Activated naive CD4-positive, alpha-beta T cell treated with Interleukin-2 at 50 U/mL for 16 hours (primary cell): ENCODE measurements around the gene BRI3BP.
"Not testable (repeated sequence)": the region's sequence is repeated elsewhere in the genome, so short reads cannot be mapped to it uniquely, and the experiment has no call there.

ENCODE experiments used
- DNase-seq: peaks from one replicate; pipeline ENCODE4 v3.0.0-alpha.2; 2020

The BRI3BP gene

DNA sequence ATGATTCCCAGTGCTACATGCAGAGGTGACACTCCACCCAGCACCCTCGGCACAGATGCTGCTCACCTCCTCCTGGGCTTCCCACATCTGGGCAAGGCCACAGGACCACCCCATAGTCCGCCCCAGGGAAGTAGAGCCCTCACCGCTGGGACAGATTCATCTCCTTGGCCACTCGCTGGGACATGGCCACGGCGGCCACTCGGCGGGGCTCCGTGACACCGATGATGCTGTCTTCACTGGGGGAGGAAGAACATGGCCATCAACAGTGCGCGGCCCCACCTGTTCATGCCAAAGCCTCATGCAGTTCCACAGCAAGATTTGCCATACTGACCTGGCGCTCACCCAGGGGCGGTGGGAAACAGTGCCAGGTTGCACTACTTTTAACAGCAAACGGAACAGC, 18.2 kb upstream of the BRI3BP start:
- no peak for DNase-seq

DNA sequence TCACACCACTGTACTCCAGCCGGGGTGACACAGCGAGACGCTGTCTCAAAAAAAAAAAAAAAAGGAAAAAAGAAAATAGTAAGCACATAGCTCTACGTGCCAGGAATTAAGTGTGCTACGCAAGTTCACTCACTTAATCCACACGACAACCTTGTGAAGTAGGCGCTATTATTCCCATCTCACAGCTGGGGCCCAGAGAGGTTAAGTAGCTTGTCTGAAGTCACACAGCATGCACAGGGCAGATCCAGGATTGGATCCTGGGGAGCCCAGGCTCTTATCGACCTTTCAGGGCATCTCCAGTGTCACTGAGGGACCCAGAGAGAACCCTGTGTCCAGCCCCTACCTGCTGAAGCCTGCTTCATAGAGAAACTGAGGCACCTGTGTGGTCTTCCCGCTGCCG, 16.4 kb upstream of the BRI3BP start:
- DNase-seq = no peak

DNA sequence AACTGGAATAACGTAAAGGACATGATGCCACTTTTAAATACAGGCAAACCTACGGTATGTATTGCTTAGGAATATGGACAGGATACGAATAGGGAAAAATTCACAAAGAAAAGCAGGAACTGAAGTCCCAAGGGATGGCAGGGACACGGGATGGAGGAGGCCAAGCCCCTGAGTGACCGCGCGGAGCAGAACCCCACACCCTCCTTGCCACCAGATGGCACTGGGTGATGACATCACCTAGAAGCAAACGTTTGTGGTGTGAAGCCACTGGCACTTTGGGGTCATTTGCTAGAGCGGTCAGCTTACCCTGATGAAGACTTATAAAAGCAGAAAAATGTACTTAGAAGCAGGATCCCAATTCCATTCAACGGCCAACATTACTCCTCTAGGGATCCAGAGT, 13.9 kb upstream of the BRI3BP start:
- DNase-seq = no peak

DNA sequence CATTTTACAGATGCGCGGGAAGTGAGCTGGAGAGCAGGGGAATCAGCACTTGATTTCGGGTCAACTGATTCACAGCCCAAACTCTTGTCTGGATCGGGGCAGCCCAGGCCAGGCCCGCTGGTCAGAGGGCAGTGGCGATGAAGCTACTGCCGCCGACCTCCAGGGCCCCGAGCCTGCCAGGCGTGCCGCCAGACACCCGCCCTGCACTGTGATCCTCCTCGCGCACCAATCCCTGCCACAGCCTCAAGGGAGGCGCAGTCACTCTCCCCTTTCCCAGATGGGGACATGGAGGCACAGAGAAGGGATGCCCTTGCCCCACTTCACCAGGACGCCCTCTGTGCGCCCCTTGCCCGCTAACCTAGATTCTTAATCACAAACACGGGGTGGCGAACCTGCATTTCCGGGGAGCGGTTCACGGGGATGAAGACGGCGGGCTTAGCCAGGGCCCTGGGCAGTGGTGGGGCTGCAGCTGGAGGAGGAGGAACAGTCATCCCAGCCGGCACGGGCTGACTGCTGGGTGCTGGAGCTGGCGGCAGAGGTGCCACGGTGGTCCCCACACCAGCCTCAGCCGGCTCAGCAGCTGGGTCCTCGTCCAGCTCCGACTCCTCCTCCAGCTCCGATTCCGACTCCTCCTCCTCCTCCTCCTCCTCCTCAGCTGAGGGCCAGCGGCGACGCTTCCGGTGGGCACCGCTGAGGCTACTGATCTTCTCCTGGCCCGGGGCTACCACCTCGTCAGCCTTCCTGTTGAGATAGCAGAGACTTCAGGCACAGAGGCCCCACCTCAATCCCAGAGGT, 13.2 kb upstream of the BRI3BP start:
- DNase-seq = no peak

DNA sequence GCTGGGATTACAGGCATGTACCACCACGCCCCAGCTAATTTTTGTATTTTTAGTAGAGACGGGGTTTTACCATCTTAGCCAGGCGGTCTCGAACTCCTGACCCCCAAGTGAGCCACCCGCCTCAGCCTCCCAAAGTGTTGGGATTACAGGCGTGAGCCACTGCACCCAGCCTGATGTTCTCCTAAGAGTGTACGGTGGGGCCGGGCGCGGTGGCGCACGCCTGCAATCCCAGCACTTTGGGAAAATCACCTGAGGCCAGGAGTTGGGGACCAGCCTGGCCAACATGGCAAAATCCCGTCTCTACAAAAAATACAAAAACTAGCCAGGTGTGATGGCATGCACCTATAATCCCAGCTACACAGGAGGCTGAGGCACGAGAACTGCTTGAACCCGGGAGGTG, 6.6 kb upstream of the BRI3BP start:
- DNase-seq = not testable (repeated sequence)

DNA sequence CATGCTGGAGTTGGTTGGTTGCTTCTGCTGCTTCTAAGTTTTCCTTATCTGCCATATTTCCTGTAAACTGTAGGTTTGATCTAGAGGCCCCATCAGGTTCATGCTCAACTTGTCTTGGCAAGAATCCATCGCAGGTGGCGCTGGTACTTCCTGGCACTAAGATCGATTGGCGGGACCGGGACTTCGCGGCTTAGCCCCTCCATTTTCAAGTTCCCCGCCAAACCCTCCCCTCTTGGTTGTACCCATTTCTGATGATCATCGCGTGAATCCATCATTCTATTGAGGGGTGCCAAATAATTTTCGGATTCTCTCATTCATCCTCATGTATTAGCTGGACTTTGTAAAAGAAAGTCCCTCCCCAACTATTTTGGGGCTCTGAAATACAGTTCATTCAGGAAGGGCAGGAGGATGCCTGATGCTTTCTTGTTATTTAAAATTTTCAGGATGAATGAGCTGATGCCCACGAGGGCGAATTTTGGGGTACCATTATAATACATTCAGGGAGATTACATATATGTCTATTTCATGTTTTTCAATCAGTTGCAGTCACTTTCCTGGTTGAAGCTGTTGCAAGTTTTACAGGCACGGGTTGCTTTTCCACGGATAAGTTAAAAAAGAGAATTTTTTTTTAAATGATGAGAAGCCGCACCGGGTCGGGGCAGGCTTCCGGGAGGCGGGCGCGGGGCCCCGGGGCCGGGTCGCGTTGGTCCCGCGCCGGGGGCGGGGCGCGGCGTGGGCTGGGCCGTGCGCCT, 395 bp upstream of the BRI3BP start:
- DNase-seq = peak; percentile 87

DNA sequence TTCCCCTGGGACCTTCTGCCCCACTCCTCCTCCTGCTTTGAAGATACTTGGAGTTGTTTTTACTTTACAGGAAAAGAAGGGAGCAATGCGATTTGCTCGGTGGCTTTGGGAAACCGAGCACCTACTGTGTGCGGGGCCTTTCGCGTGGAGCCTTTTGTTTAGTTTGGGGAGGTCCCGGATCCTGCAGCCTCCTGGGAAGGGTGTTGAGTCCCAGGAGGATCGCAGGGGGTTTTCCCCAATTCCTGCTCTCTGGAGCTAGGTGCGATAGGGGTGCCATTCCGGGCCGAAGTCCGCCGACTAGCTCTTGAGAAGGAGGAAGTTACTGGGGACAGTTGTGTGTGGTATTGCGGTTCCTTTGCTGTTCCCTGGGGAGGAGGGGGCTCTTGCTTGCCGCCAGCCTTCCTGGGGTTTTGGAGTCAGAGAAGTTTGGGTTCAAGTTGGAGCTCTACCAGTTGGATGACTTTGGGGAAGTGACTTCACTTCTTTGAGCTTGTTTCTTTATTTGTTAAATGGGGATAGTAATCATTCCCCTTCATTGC, 1.1 kb downstream of the BRI3BP start:
- DNase-seq = no peak

DNA sequence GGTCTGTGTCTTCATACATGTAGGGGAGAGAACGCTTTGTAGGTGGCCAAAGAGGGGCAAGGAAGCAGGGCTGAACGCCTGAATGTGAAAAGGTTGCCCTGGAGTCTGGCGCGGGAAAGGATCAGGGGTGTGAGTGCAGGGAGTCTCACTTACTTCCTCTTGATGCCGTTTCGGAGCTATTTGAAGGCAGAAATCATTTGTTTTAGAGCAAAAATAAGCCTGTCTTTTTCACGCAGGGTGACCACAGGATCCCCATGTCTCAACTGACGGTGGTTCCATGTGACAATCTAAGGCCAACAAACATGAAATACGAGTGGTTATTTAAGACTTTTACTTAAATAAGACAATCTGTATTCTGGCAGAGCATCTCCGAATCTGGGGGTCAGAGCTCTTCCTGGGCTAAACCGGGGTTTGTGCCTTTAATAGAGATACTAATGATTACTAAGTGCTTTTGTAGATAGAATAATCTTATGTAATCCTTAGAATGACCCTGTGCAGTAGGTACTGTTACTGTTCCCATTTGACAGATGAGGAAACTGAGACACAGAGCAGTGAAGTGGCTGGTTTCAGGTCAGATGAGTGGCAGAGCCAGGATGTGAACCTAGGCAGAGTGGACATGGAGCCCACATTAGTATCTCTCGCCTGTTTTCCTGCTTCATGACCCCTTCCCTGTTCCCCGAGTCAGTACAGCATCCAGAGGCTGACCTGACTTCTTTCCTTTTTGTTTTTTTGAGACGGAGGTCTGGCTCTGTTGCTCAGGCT, 1.9 kb downstream of the BRI3BP start:
- DNase-seq = no peak

DNA sequence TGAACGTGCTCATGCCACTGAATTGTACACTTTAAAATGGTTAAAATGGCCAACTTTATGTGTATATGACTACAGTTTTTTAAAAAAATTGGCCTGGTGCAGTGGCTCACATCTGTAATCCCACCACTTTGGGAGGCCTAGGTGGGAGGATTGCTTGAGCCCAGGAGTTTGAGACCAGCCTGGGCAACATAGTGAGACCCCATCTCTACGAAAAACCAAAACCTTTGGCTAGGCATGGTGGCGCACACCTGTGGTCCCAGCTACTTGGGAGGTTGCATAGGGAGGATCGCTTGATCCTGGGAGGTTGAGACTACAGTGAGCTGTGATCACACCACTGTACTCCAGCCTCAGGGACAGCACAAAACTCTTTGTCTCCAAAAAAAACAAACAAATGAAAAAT, 5.3 kb downstream of the BRI3BP start:
- DNase-seq = no peak

DNA sequence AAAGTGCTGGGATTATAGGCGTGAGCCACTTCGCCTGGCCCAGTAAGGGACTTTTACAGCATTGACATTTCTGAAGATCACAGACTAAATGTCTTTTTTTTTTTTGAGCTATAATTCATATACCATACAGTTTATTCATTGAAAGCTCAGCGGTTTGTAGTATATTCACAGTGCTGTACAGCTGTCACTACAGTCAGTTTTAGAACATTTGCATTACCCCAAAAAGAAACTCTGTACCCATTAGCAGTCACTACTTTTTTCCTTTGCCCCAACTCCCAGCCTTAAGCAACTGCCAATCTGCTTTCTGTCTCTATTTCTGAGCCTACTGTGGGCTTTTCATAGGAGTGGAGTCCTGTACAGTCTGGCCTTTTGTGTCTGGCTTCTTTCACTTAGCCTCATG, 8.2 kb downstream of the BRI3BP start:
- no peak for DNase-seq

DNA sequence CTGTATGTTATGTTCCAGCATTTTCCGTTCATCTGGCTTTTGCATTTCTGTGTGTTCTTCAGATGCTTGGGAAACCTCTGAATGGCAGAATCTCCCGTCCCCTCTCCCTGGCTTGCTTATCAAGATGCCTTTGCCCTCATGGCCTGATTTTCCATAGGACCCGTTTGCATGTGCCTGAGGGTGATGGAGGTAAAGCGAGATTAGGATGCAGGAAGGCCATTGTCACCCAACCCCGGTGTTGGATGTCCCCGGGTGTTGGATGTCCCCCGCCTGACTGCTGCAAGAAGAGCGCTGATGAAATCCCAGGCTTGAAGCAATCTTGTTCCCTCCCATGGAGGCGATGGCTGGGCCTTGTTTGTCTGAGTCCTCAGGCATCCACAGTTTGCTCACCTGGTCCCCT, 9.6 kb downstream of the BRI3BP start:
- DNase-seq = no peak

DNA sequence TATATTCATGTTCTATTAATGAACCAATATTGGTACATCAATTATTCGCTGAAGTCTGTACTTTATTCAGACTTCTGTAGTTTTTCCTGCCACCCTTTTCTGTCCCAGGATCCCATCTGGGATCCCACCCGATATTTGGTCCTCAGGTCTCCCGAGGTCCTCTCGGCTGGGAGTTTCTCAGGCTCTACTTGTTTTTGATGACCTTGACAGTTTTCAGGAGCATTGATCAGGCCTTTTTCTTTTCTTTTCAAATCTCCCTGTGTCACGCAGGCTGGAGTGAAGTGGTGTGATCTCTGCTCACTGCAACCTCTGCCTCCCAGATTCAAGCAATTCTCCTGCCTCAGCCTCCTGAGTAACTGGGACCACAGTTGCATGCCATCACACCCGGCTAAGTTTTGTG, 11.2 kb downstream of the BRI3BP start:
- no peak for DNase-seq

DNA sequence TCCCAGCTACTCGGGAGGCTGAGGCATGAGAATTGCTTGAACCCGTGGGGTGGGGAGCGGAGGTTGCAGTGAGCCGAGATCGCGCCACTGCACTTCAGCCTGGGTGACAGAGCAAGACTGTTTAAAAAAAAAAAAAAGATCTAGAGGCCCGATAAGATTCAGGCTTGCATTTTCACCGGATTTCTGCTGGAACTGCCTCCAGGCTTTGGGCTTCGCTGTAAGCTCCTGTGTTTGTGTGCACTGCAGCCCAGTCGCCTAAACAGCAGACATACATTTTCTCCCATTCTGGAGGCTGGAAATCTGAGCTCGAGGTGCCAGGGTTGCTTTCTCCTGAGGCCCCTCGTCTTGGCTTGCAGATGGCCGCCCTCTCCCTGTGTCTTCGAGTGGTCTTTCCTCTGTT, 12.2 kb downstream of the BRI3BP start:
- DNase-seq = no peak

DNA sequence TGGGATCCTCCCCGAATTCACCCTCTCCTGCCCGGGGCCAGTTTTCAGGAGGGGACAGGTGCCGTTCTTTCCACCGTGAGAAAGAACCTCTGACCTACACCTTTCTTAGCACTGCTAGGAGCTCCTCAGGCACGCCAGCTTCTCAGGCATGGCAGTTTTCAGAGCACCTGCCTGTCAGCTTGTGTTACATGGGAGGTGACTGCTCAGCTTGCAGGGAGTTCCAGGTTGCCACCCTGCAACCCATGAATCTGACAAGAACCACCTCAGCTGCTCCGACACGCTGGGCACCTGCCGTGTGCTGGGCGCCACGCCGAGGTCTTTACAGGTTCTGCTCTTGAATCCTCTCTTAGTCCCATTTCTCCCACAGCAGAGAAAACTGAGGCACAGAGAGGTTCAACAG, 12.9 kb downstream of the BRI3BP start:
- DNase-seq = no peak

DNA sequence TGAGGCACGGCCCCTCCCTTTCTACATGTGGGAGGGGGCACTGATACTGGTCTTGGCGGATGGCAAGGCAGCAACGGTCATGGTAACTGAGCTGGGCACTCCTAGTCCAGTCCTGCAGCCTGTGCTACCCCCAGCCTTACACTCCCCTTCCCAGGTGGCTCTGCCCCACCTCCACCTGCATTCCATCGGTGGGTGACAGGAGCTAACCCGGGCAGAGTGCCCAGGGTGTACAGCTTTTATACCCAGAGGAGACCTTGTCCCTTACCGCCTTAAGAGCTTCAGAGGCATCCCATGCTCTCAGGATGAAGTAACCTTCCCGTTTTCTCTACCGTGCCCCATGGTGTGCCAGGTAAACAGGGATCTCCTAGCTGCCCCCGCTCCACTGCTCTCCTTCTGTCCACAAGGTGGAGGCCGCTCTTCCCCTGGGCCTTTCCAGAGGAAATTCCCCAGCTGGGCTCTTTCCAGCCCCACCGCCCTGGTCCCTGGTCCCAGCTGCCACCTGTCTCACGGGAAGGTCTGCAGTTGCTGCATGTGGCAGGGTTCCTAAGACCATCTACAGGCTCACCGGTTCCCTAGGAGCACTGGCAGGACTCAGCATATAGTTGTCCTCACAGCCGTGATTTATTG, 20.5 kb downstream of the BRI3BP start:
- no peak for DNase-seq

DNA sequence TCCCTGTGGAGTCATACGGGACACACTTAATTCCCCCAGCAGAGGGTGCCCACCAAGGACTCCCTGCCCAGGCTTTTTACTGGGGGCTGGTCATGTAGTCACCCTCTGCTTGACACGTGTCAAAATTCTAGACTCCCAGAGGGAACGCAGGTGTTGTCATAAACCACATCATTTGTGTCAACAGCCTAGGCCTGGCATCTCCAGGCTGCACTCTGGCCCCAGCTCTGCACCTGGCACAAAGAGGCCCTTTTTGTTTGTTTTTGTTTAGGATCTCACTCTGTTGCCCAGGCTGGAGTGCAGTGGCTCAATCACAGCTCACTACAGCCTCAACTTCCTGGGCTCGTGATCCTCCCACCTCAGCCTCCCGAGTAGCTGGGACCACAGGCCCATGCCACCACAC, 21.1 kb downstream of the BRI3BP start:
- DNase-seq = no peak

DNA sequence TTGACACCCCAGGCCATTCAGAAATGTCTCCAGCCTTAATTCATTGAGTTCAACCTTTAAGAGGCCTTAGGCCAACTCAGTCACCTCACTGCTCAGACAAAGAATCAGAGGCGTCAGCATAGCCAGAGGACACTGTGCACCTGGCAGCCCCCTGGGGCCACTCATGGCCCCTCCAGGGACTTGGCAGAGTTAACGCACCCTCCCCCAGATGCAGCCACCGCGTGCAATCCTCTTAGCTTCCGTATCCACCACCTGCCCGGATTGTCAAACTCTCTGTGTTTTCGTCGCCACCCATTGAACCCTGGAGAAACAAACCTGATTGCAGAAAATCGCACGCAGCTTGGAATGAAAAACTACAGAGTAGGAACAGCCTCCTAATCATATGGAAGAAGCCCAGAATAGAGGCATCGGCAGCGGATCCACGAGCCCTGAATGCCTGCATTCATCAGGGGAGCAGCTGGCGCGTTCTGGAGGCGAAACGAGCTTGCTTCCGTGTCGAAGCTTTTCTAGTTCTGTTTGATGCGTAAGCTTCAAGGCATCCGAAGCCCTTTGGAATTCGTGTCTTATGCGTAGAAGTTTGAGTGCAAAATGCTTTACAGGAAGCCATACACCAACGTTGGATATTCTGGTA, 22.4 kb downstream of the BRI3BP start:
- no peak for DNase-seq

DNA sequence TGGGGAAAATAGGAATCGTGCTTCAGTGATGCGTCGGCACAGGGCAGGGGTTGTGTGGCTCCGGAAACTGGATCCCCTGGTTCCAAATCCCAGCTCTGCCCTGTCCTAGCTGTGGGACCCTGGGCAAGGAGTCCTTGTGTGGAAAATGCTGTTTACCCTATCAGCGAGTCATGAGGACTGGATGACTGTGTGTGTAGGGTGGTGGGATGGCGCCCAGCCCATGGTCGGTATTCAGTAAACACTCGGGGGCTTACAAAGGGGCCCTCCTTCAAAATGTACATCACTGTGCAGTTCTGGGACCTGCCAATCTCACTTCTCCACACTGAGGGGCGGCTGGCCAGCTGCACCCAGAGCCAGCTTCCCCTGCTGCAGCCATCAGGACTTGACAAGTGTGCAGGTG, 24.4 kb downstream of the BRI3BP start:
- DNase-seq = no peak

DNA sequence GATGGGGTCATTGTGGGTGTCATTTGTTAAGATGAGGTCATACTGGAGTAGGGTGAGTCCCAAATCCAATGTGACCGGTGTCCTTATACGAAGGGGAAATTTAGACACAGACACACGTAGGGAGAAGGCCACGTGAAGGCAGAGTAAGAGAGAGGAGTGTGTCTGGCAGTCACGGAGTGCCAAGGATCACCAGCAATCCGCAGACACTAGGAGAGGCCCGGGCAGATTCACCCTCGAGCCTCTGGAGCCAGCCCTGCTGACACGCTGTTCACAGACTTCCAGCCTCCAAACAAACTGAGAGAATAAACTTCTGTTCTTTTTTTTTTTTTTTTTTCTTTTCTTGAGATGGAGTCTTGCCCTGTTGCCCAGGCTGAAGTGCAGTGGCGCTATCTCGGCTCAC, 24.9 kb downstream of the BRI3BP start:
- DNase-seq = no peak

DNA sequence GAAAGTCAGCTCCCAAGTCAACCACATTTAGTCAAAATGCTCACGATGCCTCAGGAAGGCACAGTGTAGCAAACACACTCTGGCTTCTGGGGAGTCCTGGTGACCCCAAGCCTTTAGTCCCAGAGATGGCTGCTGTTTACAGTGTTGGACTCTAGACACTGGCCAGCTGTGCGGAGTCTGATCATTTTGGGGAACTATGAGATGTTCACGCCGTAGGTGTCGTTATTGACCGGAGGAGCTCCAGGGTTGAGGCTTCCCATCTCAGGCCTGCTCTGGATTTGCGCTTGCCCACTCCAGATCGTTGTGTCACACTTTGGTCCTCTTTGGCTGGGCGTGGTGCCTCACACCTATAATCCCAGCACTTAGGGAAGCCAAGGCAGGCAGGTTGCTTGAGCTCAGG, 27.7 kb downstream of the BRI3BP start:
- DNase-seq = no peak

DNA sequence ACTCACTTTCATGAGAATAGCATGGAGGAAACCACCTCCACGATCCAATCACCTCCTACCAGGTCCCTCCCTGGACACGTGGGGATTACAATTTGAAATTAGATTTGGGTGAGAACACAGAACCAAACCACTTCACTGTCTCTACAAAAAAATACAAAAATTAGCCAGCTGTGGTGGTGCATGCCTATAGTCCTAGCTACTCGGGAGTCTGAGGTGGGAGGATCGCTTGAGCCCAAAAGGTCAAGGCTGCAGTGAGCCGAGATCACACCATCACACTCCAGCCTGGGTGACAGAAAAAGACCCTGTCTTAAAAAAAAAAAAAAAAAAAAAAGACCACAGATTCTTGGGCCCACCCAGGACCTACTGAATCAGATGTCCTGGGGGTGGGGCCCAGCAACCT, 28.3 kb downstream of the BRI3BP start:
- no peak for DNase-seq

DNA sequence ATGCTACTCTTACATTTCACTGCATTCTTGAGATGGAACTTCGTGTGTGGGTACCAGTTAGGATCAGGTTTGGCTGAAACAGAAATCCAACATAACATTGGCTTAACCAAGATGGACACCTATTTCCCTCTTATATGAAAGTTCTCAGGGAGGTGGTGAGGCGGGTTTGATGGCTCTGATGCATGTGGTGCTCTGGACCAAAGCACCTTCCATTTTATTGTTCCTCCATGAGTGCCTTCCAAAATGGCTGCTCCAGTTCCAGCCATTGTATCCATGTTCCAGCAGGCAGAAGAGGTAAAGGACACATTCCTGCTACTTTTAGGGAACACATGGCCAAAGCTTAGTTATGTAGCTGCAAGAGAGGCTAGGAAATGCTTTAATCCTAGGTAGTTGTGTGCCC, 29.6 kb downstream of the BRI3BP start:
- no peak for DNase-seq
